HCT116 (cell line): Measurements from ENCODE around the gene CHST12. TPM values are rescaled to one million over a fixed set of nuclear protein-coding genes. Genes with fewer than 3 reads are reported as not detected.

Experiments
- ATAC-seq: fragments of 200-7000 bp; cut with Tn5 transposase; 2 replicates; pipeline ENCODE4 v1.9.1; 2020; ENCODE audit warnings: mild to moderate bottlenecking, moderate library complexity
- BruUV-seq: library from RNA; stranded (reverse); fragments of 400-500 nt; replicated peaks from 2 replicates; lab custom pipeline; 2021; lab: Mats Ljungman, UMichigan
- CTCF ChIA-PET: fragments of 300-600 bp; sonication (Branson Sonifier 250); formaldehyde crosslinking; loops from one replicate; lab custom pipeline; 2021; ENCODE audit warnings: antibody characterized with exemption; lab: Charles Lee
- POLR2A ChIA-PET: fragments of 300-600, 350-600 bp; sonication (Branson Sonifier 250); formaldehyde crosslinking; loops from one replicate; lab custom pipeline; 2021; ENCODE audit warnings: antibody characterized with exemption; lab: Charles Lee
- RAD21 ChIA-PET, 2 experiments: fragments of 300-600 bp; sonication (Branson Sonifier 250); formaldehyde crosslinking; loops; one replicate each; lab custom pipeline; 2023; ENCODE audit warnings: low total read pairs in 2 of 2; ENCODE audit not compliant: uncharacterized antibody in 2 of 2, unreplicated experiment in 2 of 2, low non-redundant PET in 1 of 2; lab: Charles Lee
- DNase-seq: peaks from one replicate; pipeline ENCODE4 v3.0.0-alpha.2; 2010; ENCODE audit warnings: low read depth, low spot score
- H2AFZ ChIP-seq: fragments of 200-600 bp; shearing (Covaris generic), sonication (generic); 2 replicates; pipeline ENCODE4 v1.6.1; 2017; ENCODE audit warnings: low read depth, mixed run types, mixed read lengths, antibody characterized with exemption, low read length; ENCODE audit not compliant: poor library complexity, severe bottlenecking
- H3K27ac ChIP-seq: 2 replicates; pipeline ENCODE4 v1.5.1; 2012; ENCODE audit warnings: low read depth, low read length
- H3K27me3 ChIP-seq: fragments of 200-600 bp; sonication (generic); 2 replicates; pipeline ENCODE4 v1.6.1; 2016; ENCODE audit warnings: mixed run types, low read length, mixed read lengths; ENCODE audit not compliant: insufficient read depth
- H3K36me3 ChIP-seq, 2 experiments: fragments of 200-500 bp in 1 of 2; fragments of 200-600 bp in 1 of 2; sonication (Bioruptor generic) in 1 of 2; sonication (generic) in 1 of 2; 2 replicates each; pipeline versions ENCODE4 v1.5.1 to v1.6.1; 2014 to 2016; ENCODE audit warnings: low read length in 2 of 2, inconsistent platforms in 1 of 2, mixed read lengths in 1 of 2, mixed run types in 1 of 2; ENCODE audit not compliant: insufficient read depth in 2 of 2, control insufficient read depth in 1 of 2
- H3K4me1 ChIP-seq, 2 experiments: fragments of 200-600 bp in 1 of 2; sonication (generic) in 1 of 2; 2 replicates each; pipeline versions ENCODE4 v1.5.1 to v1.6.1; 2012 to 2017; ENCODE audit warnings: low read length in 2 of 2, inconsistent platforms in 1 of 2, mild to moderate bottlenecking in 1 of 2, mixed read lengths in 1 of 2, mixed run types in 1 of 2, moderate library complexity in 1 of 2; ENCODE audit not compliant: insufficient read depth in 2 of 2, control insufficient read depth in 1 of 2
- H3K4me2 ChIP-seq: fragments of 200-600 bp; sonication (generic); 2 replicates; pipeline ENCODE4 v1.6.1; 2017; ENCODE audit warnings: mixed run types, low read length, mixed read lengths
- H3K4me3 ChIP-seq, 2 experiments: fragments of 200-600 bp in 1 of 2; sonication (generic) in 1 of 2; replicated peaks in 1 of 2; 2 replicates each; pipeline ENCODE4 v1.5.1; 2011 to 2016; ENCODE audit warnings: low read length in 2 of 2, control low read depth in 1 of 2, low read depth in 1 of 2, mild to moderate bottlenecking in 1 of 2, mixed read lengths in 1 of 2, mixed run types in 1 of 2
- H3K79me2 ChIP-seq: fragments of 200-600 bp; sonication (generic); 2 replicates; pipeline ENCODE4 v1.6.1; 2017; ENCODE audit warnings: mild to moderate bottlenecking, mixed run types, low read length, moderate library complexity, mixed read lengths; ENCODE audit not compliant: insufficient read depth
- H3K9ac ChIP-seq: fragments of 200-600 bp; sonication (generic); 2 replicates; pipeline ENCODE4 v1.6.1; 2016; ENCODE audit warnings: low read length, mixed read lengths
- H3K9me2 ChIP-seq: fragments of 200-600 bp; sonication (generic), shearing (Covaris generic); 2 replicates; pipeline ENCODE4 v1.6.1; 2017; ENCODE audit warnings: mixed run types, mild to moderate bottlenecking, moderate library complexity; ENCODE audit not compliant: insufficient read depth
- H3K9me3 ChIP-seq, 2 experiments: fragments of 200-500 bp in 1 of 2; fragments of 200-600 bp in 1 of 2; sonication (Bioruptor generic) in 1 of 2; sonication (generic) in 1 of 2; 2 replicates each; pipeline ENCODE4 v1.6.1; 2014 to 2017; ENCODE audit warnings: low read length in 2 of 2, mixed read lengths in 2 of 2, inconsistent platforms in 1 of 2, low read depth in 1 of 2, mild to moderate bottlenecking in 1 of 2, mixed run types in 1 of 2, moderate library complexity in 1 of 2; ENCODE audit not compliant: control insufficient read depth in 1 of 2, insufficient read depth in 1 of 2
- H4K20me1 ChIP-seq: fragments of 200-600 bp; sonication (generic), shearing (Covaris generic); 2 replicates; pipeline ENCODE4 v1.6.1; 2017; ENCODE audit warnings: mixed run types, mild to moderate bottlenecking, moderate library complexity; ENCODE audit not compliant: insufficient read depth
- CBX3 ChIP-seq: IDR thresholded peaks from 2 replicates; pipeline ENCODE4 v1.6.1; 2012; ENCODE audit warnings: low read depth
- EGR1 ChIP-seq: IDR thresholded peaks from 2 replicates; pipeline ENCODE4 v1.6.1; 2012; ENCODE audit warnings: low read depth
- EZH2 ChIP-seq: fragments of 200-600 bp; sonication (generic); IDR thresholded peaks from 2 replicates; pipeline ENCODE4 v1.6.1; 2017; ENCODE audit warnings: antibody characterized with exemption, mixed run types
- EZH2phosphoT487 ChIP-seq: fragments of 200-600 bp; IDR thresholded peaks from 2 replicates; pipeline ENCODE4 v1.6.1; 2018; ENCODE audit warnings: antibody characterized with exemption, borderline replicate concordance
- FOSL1 ChIP-seq: IDR thresholded peaks from 2 replicates; pipeline ENCODE4 v1.6.1; 2012; ENCODE audit warnings: low read depth
- JUND ChIP-seq: IDR thresholded peaks from 2 replicates; pipeline ENCODE4 v1.6.1; 2012
- POLR2A ChIP-seq: IDR thresholded peaks from 2 replicates; pipeline ENCODE4 v1.7.0; 2011; ENCODE audit warnings: borderline replicate concordance; ENCODE audit not compliant: insufficient read depth, insufficient read length; ENCODE audit errors: extremely low read depth
- SP1 ChIP-seq: IDR thresholded peaks from 2 replicates; pipeline ENCODE4 v1.6.1; 2012; ENCODE audit warnings: low read depth
- SRF ChIP-seq: IDR thresholded peaks from 2 replicates; pipeline ENCODE4 v1.6.1; 2012; ENCODE audit warnings: low read depth
- TCF7L2 ChIP-seq: IDR thresholded peaks from 2 replicates; pipeline ENCODE4 v1.7.0; 2011; ENCODE audit warnings: borderline replicate concordance, inconsistent platforms; ENCODE audit not compliant: insufficient read depth, insufficient read length; ENCODE audit errors: extremely low read depth
- YY1 ChIP-seq: IDR thresholded peaks from 2 replicates; pipeline ENCODE4 v1.6.1; 2011; ENCODE audit warnings: low read length, low read depth, moderate library complexity, mild to moderate bottlenecking; ENCODE audit not compliant: insufficient replicate concordance; ENCODE audit errors: extremely low read depth
- ZBTB33 ChIP-seq: IDR thresholded peaks from 2 replicates; pipeline ENCODE4 v1.6.1; 2011; ENCODE audit warnings: mild to moderate bottlenecking, low read length, moderate library complexity; ENCODE audit not compliant: insufficient replicate concordance; ENCODE audit errors: extremely low read depth
- ZFX ChIP-seq: fragments of 450-650 bp; IDR thresholded peaks from 2 replicates; pipeline ENCODE4 v1.6.1; 2017
- ZNF274 ChIP-seq: fragments of 200-500 bp; sonication (Bioruptor generic); IDR thresholded peaks from 2 replicates; pipeline ENCODE4 v1.6.1; 2014; ENCODE audit warnings: mild to moderate bottlenecking, low read depth, low read length, inconsistent platforms
- intact Hi-C: fragments of 100-400 bp; cut with micrococcal nuclease; formaldehyde crosslinking; loops from 2 replicates; pipeline ENCODE4 v1.10.0; 2022
- total RNA-seq: library from RNA; stranded (reverse); gene quantifications from one replicate; pipeline ENCODE4 v1.2.1, GENCODE V29; 2021; ENCODE audit not compliant: unreplicated experiment
- TF ChIP-seq, protein P1 (sequence below): IDR thresholded peaks from 2 replicates; pipeline ENCODE4 v1.6.1; 2012
- TF ChIP-seq, protein P2 (sequence below): IDR thresholded peaks from 2 replicates; pipeline ENCODE4 v1.6.1; 2012
- TF ChIP-seq, protein P3 (sequence below), 3 experiments: fragments of 200-600 bp in 1 of 3; sonication (generic) in 1 of 3; IDR thresholded peaks in 2 of 3; conservative IDR thresholded peaks in 1 of 3; 2 replicates each; pipeline ENCODE4 v1.5.1; 2012 to 2017; ENCODE audit warnings: low read depth in 2 of 3, low read length in 2 of 3, antibody characterized with exemption in 1 of 3, borderline replicate concordance in 1 of 3, control low read depth in 1 of 3, mild to moderate bottlenecking in 1 of 3, mixed read lengths in 1 of 3, mixed run types in 1 of 3, moderate library complexity in 1 of 3; ENCODE audit not compliant: insufficient read depth in 1 of 3

The CHST12 gene
- total RNA-seq, 1 experiment from 2014 or later, result 14.2 TPM

- ATAC-seq (no peak), DNase-seq (no peak)
- Histone ChIP-seq H3K9me2 (no peaks in the 10 kb centered on the region), H3K4me2 (no peak overlapping the region), H3K27me3 (no peaks in the 10 kb centered on the region), H2AFZ (no peak overlapping the region), H3K4me3 (no peak overlapping the region), H3K36me3 (no peaks in the 10 kb centered on the region), H3K79me2 (no peaks in the 10 kb centered on the region), H3K9ac (no peak overlapping the region), H3K27ac (no peak overlapping the region), H3K4me1 (peaks cover 0 to 3% of the 10 kb centered on the region in 2 experiments; a peak in 1 of 4 replicates), H4K20me1 (no peaks in the 10 kb centered on the region), H3K9me3 (no peaks in the 10 kb centered on the region)
- BruUV-seq, result no TSS peak
- TF ChIP-seq YY1 (no peak), SRF (no peak), ZFX (no peak), CBX3 (no peak), EZH2 (no peak), ZNF274 (no peak), FOSL1 (no peak), ZBTB33 (no peak), SP1 (no peak), TCF7L2 (no peak), POLR2A (no peak), EZH2phosphoT487 (no peak), EGR1 (no peak), JUND (no peak)
- TF ChIP-seq, protein P1, sequence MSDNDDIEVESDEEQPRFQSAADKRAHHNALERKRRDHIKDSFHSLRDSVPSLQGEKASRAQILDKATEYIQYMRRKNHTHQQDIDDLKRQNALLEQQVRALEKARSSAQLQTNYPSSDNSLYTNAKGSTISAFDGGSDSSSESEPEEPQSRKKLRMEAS, result no peak
- TF ChIP-seq, protein P2, sequence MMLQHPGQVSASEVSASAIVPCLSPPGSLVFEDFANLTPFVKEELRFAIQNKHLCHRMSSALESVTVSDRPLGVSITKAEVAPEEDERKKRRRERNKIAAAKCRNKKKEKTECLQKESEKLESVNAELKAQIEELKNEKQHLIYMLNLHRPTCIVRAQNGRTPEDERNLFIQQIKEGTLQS, result no peak
- TF ChIP-seq, protein P3, sequence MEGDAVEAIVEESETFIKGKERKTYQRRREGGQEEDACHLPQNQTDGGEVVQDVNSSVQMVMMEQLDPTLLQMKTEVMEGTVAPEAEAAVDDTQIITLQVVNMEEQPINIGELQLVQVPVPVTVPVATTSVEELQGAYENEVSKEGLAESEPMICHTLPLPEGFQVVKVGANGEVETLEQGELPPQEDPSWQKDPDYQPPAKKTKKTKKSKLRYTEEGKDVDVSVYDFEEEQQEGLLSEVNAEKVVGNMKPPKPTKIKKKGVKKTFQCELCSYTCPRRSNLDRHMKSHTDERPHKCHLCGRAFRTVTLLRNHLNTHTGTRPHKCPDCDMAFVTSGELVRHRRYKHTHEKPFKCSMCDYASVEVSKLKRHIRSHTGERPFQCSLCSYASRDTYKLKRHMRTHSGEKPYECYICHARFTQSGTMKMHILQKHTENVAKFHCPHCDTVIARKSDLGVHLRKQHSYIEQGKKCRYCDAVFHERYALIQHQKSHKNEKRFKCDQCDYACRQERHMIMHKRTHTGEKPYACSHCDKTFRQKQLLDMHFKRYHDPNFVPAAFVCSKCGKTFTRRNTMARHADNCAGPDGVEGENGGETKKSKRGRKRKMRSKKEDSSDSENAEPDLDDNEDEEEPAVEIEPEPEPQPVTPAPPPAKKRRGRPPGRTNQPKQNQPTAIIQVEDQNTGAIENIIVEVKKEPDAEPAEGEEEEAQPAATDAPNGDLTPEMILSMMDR (IDR thresholded peaks at IDR 0.05 in 2 of 3, conservative IDR thresholded peaks at IDR 0.05 in 1 of 3; ENCODE audit: borderline replicate concordance in 1 of 3, insufficient read depth in 1 of 3, low read depth in 2 of 3, low read length in 2 of 3), result no peak
- ChIA-PET CTCF (interaction anchor here (1.4 kb wide), 1 partner anchor 11 kb away, joined by 4 read pairs; no protein-coding TSS in a partner anchor), POLR2A (no interaction called here), RAD21 (interaction anchor here in 1 of 2 experiments (1.0 kb wide), 1 partner anchor 28 kb away, joined by 3 read pairs; no protein-coding TSS in a partner anchor)
- intact Hi-C loops, result no loop called here
Measured at GRCh38 chr7:2440608-2441245, 37.3 kb downstream of the CHST12 start.
